HepG2 (cell line): Measurements from ENCODE around the gene RNASE8. TPM values are rescaled to one million over a fixed set of nuclear protein-coding genes. Genes with fewer than 3 reads are reported as not detected.

Experiments used
- BCL6 ChIP-seq: IDR thresholded peaks from 2 replicates; pipeline ENCODE4 v1.6.1; 2016; ENCODE audit warnings: missing genetic modification reagents, missing compliant biosample characterization
- DPF2 ChIP-seq: sonication (generic); formaldehyde crosslinking; IDR thresholded peaks from 2 replicates; pipeline ENCODE4 v1.4.0; 2020; ENCODE audit warnings: mild to moderate bottlenecking, low read depth, missing genetic modification reagents, borderline replicate concordance
- HDAC1 ChIP-seq: sonication (generic); formaldehyde crosslinking; IDR thresholded peaks from 2 replicates; pipeline ENCODE4 v1.5.1; 2020; ENCODE audit warnings: mild to moderate bottlenecking, missing genetic modification reagents
- MAF1 ChIP-seq: sonication (generic); formaldehyde crosslinking; IDR thresholded peaks from 2 replicates; pipeline ENCODE4 v1.5.0; 2020; ENCODE audit warnings: missing genetic modification reagents, borderline replicate concordance
- MED1 ChIP-seq: sonication (generic); formaldehyde crosslinking; IDR thresholded peaks from 2 replicates; pipeline ENCODE4 v1.4.0; 2020; ENCODE audit warnings: missing genetic modification reagents
- PITX1 ChIP-seq: sonication (generic); formaldehyde crosslinking; IDR thresholded peaks from 2 replicates; pipeline ENCODE4 v1.5.1; 2020; ENCODE audit warnings: mild to moderate bottlenecking, missing genetic modification reagents
- ZEB1 ChIP-seq: IDR thresholded peaks from 2 replicates; pipeline ENCODE4 v1.6.1; 2012; ENCODE audit warnings: mild to moderate bottlenecking, low read depth, inconsistent platforms; ENCODE audit not compliant: insufficient replicate concordance
- ZMYM3 ChIP-seq: sonication (generic); formaldehyde crosslinking; IDR thresholded peaks from 2 replicates; pipeline ENCODE4 v1.5.1; 2020; ENCODE audit warnings: mild to moderate bottlenecking, missing genetic modification reagents
- ZNF121 ChIP-seq: sonication (generic); formaldehyde crosslinking; IDR thresholded peaks from 2 replicates; pipeline ENCODE4 v1.5.0; 2020; ENCODE audit warnings: mild to moderate bottlenecking, missing genetic modification reagents
- ZNF350 ChIP-seq: sonication (generic); formaldehyde crosslinking; IDR thresholded peaks from 2 replicates; pipeline ENCODE4 v1.4.0; 2020; ENCODE audit warnings: mild to moderate bottlenecking, low read depth, missing genetic modification reagents, borderline replicate concordance
- ZNF44 ChIP-seq: sonication (generic); formaldehyde crosslinking; IDR thresholded peaks from 2 replicates; pipeline ENCODE4 v1.5.1; 2020; ENCODE audit warnings: mild to moderate bottlenecking, missing genetic modification reagents
- ZNF691 ChIP-seq: sonication (generic); formaldehyde crosslinking; IDR thresholded peaks from 2 replicates; pipeline ENCODE4 v1.4.0; 2020; ENCODE audit warnings: missing genetic modification reagents, low read depth, mild to moderate bottlenecking, borderline replicate concordance
- ZNF878 ChIP-seq: sonication (generic); formaldehyde crosslinking; IDR thresholded peaks from 2 replicates; pipeline ENCODE4 v1.8.1; 2023; ENCODE audit warnings: mild to moderate bottlenecking, missing genetic modification reagents, moderate library complexity
- polyA plus RNA-seq, 8 experiments: library from polyadenylated mRNA; depleted of rRNA in 3 of 8; stranded (reverse) in 7 of 8; unstranded in 1 of 8; fragments of >200 nt; fragmentation: Illumina TruSeq in 4 of 8; extraction: Trizol in 4 of 8; gene quantifications; 2 replicates each; pipeline versions ENCODE4 v1.2.1 to v1.2.3, GENCODE V29; 2011 to 2016; ENCODE audit warnings: low read depth in 4 of 8, missing spikeins in 1 of 8, mixed read lengths in 1 of 8; ENCODE audit not compliant: insufficient read depth in 1 of 8
- total RNA-seq, 5 experiments: library from RNA; depleted of rRNA; stranded (reverse); fragments of >200 nt; fragmentation: Illumina TruSeq; extraction: Trizol; gene quantifications; 2 replicates each; pipeline ENCODE4 v1.2.3, GENCODE V29; 2016; ENCODE audit warnings: low read depth in 1 of 5
- TF ChIP-seq, protein P1 (sequence below): sonication (generic); formaldehyde crosslinking; conservative IDR thresholded peaks from 2 replicates; pipeline ENCODE4 v1.4.0; 2020; ENCODE audit warnings: mild to moderate bottlenecking, missing genetic modification reagents, moderate library complexity
- TF ChIP-seq, protein P2 (sequence below): sonication (generic); formaldehyde crosslinking; IDR thresholded peaks from 2 replicates; pipeline ENCODE4 v1.5.1; 2020; ENCODE audit warnings: mild to moderate bottlenecking, missing genetic modification reagents

RNASE8 gene
- total and polyA plus RNA-seq, 2 of the 13 experiments (the other 11 are each of a cell fraction or from before 2014, with no cell fraction given) = not detected

- TF ChIP-seq ZNF350 (CRISPR knock-in tag) (peak; percentile 80; the same call in 1 of the 2 replicates), ZNF44 (CRISPR knock-in tag) (no peak), BCL6 (peak; percentile 6; the same call in 1 of the 2 replicates), ZNF121 (CRISPR knock-in tag) (no peak), HDAC1 (CRISPR knock-in tag) (0 out of 2 replicates have a peak, but pooled peaks have one; percentile 17), ZNF691 (CRISPR knock-in tag) (peak; percentile 64; the same call in 1 of the 2 replicates), PITX1 (CRISPR knock-in tag) (peak; percentile 75; the same call in 1 of the 2 replicates), ZEB1 (no peak), MAF1 (no peak), ZMYM3 (CRISPR knock-in tag) (0 out of 2 replicates have a peak, but pooled peaks have one; percentile 45), ZNF878 (CRISPR knock-in tag) (no peak), MED1 (peak; percentile 72), DPF2 (CRISPR knock-in tag) (no peak)
- TF ChIP-seq, protein P1, sequence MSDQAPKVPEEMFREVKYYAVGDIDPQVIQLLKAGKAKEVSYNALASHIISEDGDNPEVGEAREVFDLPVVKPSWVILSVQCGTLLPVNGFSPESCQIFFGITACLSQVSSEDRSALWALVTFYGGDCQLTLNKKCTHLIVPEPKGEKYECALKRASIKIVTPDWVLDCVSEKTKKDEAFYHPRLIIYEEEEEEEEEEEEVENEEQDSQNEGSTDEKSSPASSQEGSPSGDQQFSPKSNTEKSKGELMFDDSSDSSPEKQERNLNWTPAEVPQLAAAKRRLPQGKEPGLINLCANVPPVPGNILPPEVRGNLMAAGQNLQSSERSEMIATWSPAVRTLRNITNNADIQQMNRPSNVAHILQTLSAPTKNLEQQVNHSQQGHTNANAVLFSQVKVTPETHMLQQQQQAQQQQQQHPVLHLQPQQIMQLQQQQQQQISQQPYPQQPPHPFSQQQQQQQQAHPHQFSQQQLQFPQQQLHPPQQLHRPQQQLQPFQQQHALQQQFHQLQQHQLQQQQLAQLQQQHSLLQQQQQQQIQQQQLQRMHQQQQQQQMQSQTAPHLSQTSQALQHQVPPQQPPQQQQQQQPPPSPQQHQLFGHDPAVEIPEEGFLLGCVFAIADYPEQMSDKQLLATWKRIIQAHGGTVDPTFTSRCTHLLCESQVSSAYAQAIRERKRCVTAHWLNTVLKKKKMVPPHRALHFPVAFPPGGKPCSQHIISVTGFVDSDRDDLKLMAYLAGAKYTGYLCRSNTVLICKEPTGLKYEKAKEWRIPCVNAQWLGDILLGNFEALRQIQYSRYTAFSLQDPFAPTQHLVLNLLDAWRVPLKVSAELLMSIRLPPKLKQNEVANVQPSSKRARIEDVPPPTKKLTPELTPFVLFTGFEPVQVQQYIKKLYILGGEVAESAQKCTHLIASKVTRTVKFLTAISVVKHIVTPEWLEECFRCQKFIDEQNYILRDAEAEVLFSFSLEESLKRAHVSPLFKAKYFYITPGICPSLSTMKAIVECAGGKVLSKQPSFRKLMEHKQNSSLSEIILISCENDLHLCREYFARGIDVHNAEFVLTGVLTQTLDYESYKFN (CRISPR knock-in tag) = 0 out of 2 replicates have a peak, but pooled peaks have one; percentile 38
- TF ChIP-seq, protein P2, sequence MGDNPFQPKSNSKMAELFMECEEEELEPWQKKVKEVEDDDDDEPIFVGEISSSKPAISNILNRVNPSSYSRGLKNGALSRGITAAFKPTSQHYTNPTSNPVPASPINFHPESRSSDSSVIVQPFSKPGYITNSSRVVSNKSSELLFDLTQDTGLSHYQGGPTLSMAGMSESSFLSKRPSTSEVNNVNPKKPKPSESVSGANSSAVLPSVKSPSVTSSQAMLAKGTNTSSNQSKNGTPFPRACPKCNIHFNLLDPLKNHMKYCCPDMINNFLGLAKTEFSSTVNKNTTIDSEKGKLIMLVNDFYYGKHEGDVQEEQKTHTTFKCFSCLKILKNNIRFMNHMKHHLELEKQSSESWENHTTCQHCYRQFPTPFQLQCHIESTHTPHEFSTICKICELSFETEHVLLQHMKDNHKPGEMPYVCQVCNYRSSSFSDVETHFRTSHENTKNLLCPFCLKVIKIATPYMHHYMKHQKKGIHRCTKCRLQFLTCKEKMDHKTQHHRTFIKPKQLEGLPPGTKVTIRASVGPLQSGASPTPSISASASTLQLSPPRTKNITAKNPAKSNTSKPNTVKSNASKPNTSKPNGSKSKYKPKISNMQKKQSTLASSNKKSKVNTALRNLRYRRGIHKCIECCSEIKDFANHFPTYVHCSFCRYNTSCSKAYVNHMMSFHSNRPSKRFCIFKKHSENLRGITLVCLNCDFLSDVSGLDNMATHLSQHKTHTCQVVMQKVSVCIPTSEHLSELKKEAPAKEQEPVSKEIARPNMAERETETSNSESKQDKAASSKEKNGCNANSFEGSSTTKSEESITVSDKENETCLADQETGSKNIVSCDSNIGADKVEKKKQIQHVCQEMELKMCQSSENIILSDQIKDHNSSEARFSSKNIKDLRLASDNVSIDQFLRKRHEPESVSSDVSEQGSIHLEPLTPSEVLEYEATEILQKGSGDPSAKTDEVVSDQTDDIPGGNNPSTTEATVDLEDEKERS (CRISPR knock-in tag) = 0 out of 2 replicates have a peak, but pooled peaks have one; percentile 32
Observed at GRCh38 chr14:21038441-21039422, 18.9 kb upstream of the RNASE8 start (continued).
